Measurements from ENCODE around the gene GRM4. TPM values are rescaled to one million over a fixed set of nuclear protein-coding genes. Genes with fewer than 3 reads are reported as not detected.

GRM4 gene
- total RNA-seq, 1 experiment from 2014 or later, result not detected

DNA sequence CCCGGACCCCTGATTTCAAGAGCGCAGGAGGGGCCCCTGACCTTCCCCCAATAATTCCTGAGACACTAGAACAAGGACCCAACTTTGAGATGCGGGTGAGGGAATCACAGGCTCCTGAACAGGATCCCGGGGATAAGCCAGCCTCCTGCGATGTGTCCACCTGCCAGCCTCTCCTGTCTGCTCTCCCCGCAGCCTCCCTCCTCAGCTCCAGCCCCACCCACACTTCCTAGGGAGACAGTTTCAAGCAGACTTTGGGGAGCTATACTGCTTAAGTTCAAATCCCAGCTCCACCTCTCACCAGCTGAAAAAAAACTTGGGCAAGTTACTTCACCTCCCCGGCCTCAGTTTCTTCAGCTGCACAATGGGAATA lies 50.8 kb downstream of the GRM4 start:
- Histone ChIP-seq H3K9me2 (replicated peaks; ENCODE audit: low read length) (no peaks in the 10 kb centered on the region), H3K79me2 (ENCODE audit: low read length) (no peaks in the 10 kb centered on the region), H3K4me3 (ENCODE audit: low read length) (no peak overlapping the region), H3K4me1 (ENCODE audit: insufficient read depth, low read length) (no peaks in the 10 kb centered on the region), H3K9ac (ENCODE audit: low read length) (no peak overlapping the region), H2AFZ (ENCODE audit: low read length) (no peak overlapping the region), H3K27me3 (ENCODE audit: low read length) (peaks cover 39% of the 10 kb centered on the region), H3K36me3 (ENCODE audit: low read depth, low read length) (no peaks in the 10 kb centered on the region), H3K9me3 (ENCODE audit: low read length) (no peaks in the 10 kb centered on the region), H4K20me1 (ENCODE audit: low read length) (no peaks in the 10 kb centered on the region), H3K4me2 (ENCODE audit: low read length) (no peak overlapping the region), H3K27ac (ENCODE audit: low read length) (no peak overlapping the region), H3F3A (ENCODE audit: low read length, unreplicated experiment) (no peaks in the 10 kb centered on the region)
- no TSS peak for BruUV-seq (replicated peaks)
- intact Hi-C loops (cut with micrococcal nuclease), result no loop called here
- ChIA-PET CTCF (no interaction called here), POLR2A (ENCODE audit: unreplicated experiment) (no interaction called here)
- ATAC-seq (no peak), DNase-seq (no peak)
- TF ChIP-seq EZH2 (IDR thresholded peaks at IDR 0.05; ENCODE audit: low read length, unreplicated experiment), result no peak
- TF ChIP-seq, protein P1, sequence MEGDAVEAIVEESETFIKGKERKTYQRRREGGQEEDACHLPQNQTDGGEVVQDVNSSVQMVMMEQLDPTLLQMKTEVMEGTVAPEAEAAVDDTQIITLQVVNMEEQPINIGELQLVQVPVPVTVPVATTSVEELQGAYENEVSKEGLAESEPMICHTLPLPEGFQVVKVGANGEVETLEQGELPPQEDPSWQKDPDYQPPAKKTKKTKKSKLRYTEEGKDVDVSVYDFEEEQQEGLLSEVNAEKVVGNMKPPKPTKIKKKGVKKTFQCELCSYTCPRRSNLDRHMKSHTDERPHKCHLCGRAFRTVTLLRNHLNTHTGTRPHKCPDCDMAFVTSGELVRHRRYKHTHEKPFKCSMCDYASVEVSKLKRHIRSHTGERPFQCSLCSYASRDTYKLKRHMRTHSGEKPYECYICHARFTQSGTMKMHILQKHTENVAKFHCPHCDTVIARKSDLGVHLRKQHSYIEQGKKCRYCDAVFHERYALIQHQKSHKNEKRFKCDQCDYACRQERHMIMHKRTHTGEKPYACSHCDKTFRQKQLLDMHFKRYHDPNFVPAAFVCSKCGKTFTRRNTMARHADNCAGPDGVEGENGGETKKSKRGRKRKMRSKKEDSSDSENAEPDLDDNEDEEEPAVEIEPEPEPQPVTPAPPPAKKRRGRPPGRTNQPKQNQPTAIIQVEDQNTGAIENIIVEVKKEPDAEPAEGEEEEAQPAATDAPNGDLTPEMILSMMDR (conservative IDR thresholded peaks at IDR 0.05; ENCODE audit: low read depth, low read length), result no peak
- TF ChIP-seq EZH2phosphoT487 (IDR thresholded peaks at IDR 0.05; ENCODE audit: borderline replicate concordance, low read length), result no peak

DNA sequence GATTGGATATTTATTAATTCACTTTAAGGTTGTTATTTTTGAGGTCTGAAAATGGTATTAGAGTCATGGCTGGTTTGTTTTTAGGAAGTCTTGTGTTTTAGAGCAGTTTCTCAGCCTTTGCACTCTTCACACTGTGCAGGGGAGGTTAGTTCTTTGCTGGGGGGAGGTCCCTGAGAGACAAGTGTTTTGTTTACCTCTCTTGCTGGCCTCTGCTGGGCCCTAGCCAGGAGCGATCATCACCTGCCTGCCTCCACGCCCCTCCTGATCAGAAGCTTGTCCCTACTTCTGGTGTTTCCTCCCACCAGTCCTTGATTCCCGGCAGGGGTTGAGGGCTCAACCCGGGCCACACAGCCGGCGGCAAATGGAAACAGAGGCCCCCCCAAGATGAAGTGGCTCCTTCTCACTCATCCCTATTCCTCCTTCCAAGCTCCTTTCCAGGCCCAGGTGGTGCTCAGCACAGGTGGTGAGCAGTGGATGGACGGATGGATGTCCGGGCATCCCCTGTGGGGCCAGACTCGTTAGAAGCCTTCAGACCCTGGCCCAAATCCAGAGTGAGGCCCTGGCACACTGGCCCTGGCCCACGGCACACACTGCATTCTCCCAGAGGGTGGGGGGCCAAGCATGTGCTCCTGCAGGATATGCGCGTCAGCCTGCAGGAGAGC lies 51.3 kb downstream of the GRM4 start:
- ChIA-PET CTCF (no interaction called here), POLR2A (ENCODE audit: unreplicated experiment) (no interaction called here)
- H3K4me3 ChIP-seq (ENCODE audit: low read length), result no peak overlapping the region
- TF ChIP-seq, protein P1 (conservative IDR thresholded peaks at IDR 0.05; ENCODE audit: low read depth, low read length), result no peak
- TF ChIP-seq EZH2 (IDR thresholded peaks at IDR 0.05; ENCODE audit: low read length, unreplicated experiment) (no peak), EZH2phosphoT487 (IDR thresholded peaks at IDR 0.05; ENCODE audit: borderline replicate concordance, low read length) (no peak)
- no peaks in the 10 kb centered on the region for H3K9me3 ChIP-seq (ENCODE audit: low read length)
- DNase-seq, result no peak
- H3K27me3 ChIP-seq (ENCODE audit: low read length), result peaks cover 39% of the 10 kb centered on the region
- no peaks in the 10 kb centered on the region for H3K4me1 ChIP-seq (ENCODE audit: insufficient read depth, low read length)
- no peaks in the 10 kb centered on the region for H3K79me2 ChIP-seq (ENCODE audit: low read length)
- no peaks in the 10 kb centered on the region for H3K36me3 ChIP-seq (ENCODE audit: low read depth, low read length)
- H3F3A ChIP-seq (ENCODE audit: low read length, unreplicated experiment), result no peaks in the 10 kb centered on the region
- H2AFZ ChIP-seq (ENCODE audit: low read length), result no peak overlapping the region
- ATAC-seq, result no peak
- H3K27ac ChIP-seq (ENCODE audit: low read length), result no peak overlapping the region
- no peak overlapping the region for H3K9ac ChIP-seq (ENCODE audit: low read length)
- intact Hi-C loops (cut with micrococcal nuclease), result no loop called here
- H3K4me2 ChIP-seq (ENCODE audit: low read length), result no peak overlapping the region
- H4K20me1 ChIP-seq (ENCODE audit: low read length), result no peaks in the 10 kb centered on the region
- no peaks in the 10 kb centered on the region for H3K9me2 ChIP-seq (replicated peaks; ENCODE audit: low read length)
- no TSS peak for BruUV-seq (replicated peaks)

DNA sequence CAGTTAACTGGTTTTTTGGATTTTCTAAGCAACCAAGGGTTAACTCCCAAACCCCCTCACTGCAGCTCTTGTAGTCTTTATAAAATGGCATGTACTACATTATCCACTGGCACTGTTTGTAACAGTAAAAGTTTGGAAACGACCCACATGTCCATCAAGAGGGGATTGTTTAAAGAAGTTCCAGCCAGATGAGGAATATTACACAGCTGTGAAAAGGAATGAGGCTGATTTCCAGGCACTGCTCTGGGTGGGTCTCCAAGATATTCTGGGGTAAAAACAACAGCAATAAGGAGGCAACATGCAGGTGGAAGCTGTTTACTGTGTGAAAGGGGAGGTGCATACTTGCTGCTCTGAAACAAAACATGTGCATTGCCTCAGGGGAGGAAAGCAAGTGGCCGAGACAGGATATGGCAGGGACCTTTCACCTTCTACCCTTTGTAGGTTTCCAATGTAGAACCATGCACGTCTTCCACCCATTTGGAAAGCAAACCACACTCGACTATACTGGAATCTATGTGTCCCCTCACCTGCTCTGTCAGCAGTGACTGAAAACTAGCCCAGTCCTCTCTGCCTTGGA lies 51.9 kb downstream of the GRM4 start:
- no peaks in the 10 kb centered on the region for H3K36me3 ChIP-seq (ENCODE audit: low read depth, low read length)
- POLR2A ChIA-PET (ENCODE audit: unreplicated experiment), result no interaction called here

More for the DNA sequence above, 51.9 kb downstream of the GRM4 start:
- no peak overlapping the region for H3K4me2 ChIP-seq (ENCODE audit: low read length)
- H3K9ac ChIP-seq (ENCODE audit: low read length), result no peak overlapping the region
- peaks cover 39% of the 10 kb centered on the region for H3K27me3 ChIP-seq (ENCODE audit: low read length)
- no peaks in the 10 kb centered on the region for H3K79me2 ChIP-seq (ENCODE audit: low read length)
- intact Hi-C loops (cut with micrococcal nuclease), result no loop called here
- no peak overlapping the region for H3K4me3 ChIP-seq (ENCODE audit: low read length)
- CTCF ChIA-PET, result no interaction called here
- no peaks in the 10 kb centered on the region for H4K20me1 ChIP-seq (ENCODE audit: low read length)
- TF ChIP-seq EZH2phosphoT487 (IDR thresholded peaks at IDR 0.05; ENCODE audit: borderline replicate concordance, low read length) (no peak), EZH2 (IDR thresholded peaks at IDR 0.05; ENCODE audit: low read length, unreplicated experiment) (no peak)
- TF ChIP-seq, protein P1 (conservative IDR thresholded peaks at IDR 0.05; ENCODE audit: low read depth, low read length), result no peak
- no TSS peak for BruUV-seq (replicated peaks)
- H3K4me1 ChIP-seq (ENCODE audit: insufficient read depth, low read length), result no peaks in the 10 kb centered on the region
- no peaks in the 10 kb centered on the region for H3F3A ChIP-seq (ENCODE audit: low read length, unreplicated experiment)
- no peak overlapping the region for H2AFZ ChIP-seq (ENCODE audit: low read length)
- DNase-seq (no peak), ATAC-seq (no peak)
- no peak overlapping the region for H3K27ac ChIP-seq (ENCODE audit: low read length)
- no peaks in the 10 kb centered on the region for H3K9me2 ChIP-seq (replicated peaks; ENCODE audit: low read length)
- H3K9me3 ChIP-seq (ENCODE audit: low read length), result no peaks in the 10 kb centered on the region
